HCT116 (cell line): ENCODE data around the gene NUDT22.

ENCODE experiments used
- CEBPB ChIP-seq: IDR thresholded peaks from 2 replicates; pipeline ENCODE4 v1.6.1; 2012; ENCODE audit warnings: low read depth
- EGR1 ChIP-seq: IDR thresholded peaks from 2 replicates; pipeline ENCODE4 v1.6.1; 2012; ENCODE audit warnings: low read depth
- EZH2 ChIP-seq: fragments of 200-600 bp; sonication (generic); IDR thresholded peaks from 2 replicates; pipeline ENCODE4 v1.6.1; 2017; ENCODE audit warnings: antibody characterized with exemption, mixed run types
- EZH2phosphoT487 ChIP-seq: fragments of 200-600 bp; IDR thresholded peaks from 2 replicates; pipeline ENCODE4 v1.6.1; 2018; ENCODE audit warnings: antibody characterized with exemption, borderline replicate concordance
- FOSL1 ChIP-seq: IDR thresholded peaks from 2 replicates; pipeline ENCODE4 v1.6.1; 2012; ENCODE audit warnings: low read depth
- POLR2A ChIP-seq: IDR thresholded peaks from 2 replicates; pipeline ENCODE4 v1.7.0; 2011; ENCODE audit warnings: borderline replicate concordance; ENCODE audit not compliant: insufficient read depth, insufficient read length; ENCODE audit errors: extremely low read depth
- POLR2AphosphoS5 ChIP-seq: IDR thresholded peaks from 2 replicates; pipeline ENCODE4 v1.6.1; 2011; ENCODE audit warnings: mild to moderate bottlenecking, low read depth, low read length, moderate library complexity
- SRF ChIP-seq: IDR thresholded peaks from 2 replicates; pipeline ENCODE4 v1.6.1; 2012; ENCODE audit warnings: low read depth
- TF ChIP-seq, protein P1 (sequence below), 3 experiments: fragments of 200-600 bp in 1 of 3; sonication (generic) in 1 of 3; IDR thresholded peaks in 2 of 3; conservative IDR thresholded peaks in 1 of 3; 2 replicates each; pipeline ENCODE4 v1.5.1; 2012 to 2017; ENCODE audit warnings: low read depth in 2 of 3, low read length in 2 of 3, antibody characterized with exemption in 1 of 3, borderline replicate concordance in 1 of 3, control low read depth in 1 of 3, mild to moderate bottlenecking in 1 of 3, mixed read lengths in 1 of 3, mixed run types in 1 of 3, moderate library complexity in 1 of 3; ENCODE audit not compliant: insufficient read depth in 1 of 3
- TF ChIP-seq, protein P2 (sequence below): IDR thresholded peaks from 2 replicates; pipeline ENCODE4 v1.6.1; 2012; ENCODE audit warnings: low read depth

DNA sequence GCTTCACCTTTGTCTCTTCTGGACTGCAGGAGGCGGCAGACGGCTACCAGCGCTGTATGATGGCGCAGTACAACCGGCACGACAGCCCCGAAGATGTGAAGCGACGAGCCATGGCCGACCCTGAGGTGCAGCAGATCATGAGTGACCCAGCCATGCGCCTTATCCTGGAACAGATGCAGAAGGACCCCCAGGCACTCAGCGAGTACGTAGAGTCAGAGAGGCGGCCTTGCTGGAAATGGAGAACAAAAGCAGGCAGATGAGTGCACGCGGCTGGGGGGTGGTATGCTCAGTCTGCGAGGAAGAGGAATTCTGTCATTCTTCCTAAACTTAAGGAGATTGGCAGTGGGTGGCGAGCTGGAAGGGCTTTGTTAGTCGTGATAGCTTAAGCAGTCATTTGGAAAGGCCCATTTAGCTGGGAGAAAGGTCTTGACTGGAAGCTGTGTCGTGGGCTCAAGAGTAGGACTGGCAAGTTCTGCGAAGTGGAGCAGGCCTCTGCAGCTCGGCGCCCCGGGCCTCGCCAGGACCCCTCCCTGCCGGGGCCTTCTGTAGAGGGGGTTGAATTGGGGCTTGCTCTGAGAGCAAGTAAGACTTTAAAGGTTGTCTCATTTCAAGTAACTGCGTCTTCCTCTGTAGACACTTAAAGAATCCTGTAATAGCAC lies 22.5 kb upstream of the NUDT22 start:
- TF ChIP-seq, protein P1, sequence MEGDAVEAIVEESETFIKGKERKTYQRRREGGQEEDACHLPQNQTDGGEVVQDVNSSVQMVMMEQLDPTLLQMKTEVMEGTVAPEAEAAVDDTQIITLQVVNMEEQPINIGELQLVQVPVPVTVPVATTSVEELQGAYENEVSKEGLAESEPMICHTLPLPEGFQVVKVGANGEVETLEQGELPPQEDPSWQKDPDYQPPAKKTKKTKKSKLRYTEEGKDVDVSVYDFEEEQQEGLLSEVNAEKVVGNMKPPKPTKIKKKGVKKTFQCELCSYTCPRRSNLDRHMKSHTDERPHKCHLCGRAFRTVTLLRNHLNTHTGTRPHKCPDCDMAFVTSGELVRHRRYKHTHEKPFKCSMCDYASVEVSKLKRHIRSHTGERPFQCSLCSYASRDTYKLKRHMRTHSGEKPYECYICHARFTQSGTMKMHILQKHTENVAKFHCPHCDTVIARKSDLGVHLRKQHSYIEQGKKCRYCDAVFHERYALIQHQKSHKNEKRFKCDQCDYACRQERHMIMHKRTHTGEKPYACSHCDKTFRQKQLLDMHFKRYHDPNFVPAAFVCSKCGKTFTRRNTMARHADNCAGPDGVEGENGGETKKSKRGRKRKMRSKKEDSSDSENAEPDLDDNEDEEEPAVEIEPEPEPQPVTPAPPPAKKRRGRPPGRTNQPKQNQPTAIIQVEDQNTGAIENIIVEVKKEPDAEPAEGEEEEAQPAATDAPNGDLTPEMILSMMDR (IDR thresholded peaks at IDR 0.05 in 2 of 3, conservative IDR thresholded peaks at IDR 0.05 in 1 of 3; ENCODE audit: borderline replicate concordance in 1 of 3, insufficient read depth in 1 of 3, low read depth in 2 of 3, low read length in 2 of 3) = no peak
- TF ChIP-seq POLR2A = no peak
- TF ChIP-seq EZH2phosphoT487 = no peak
- no peak for TF ChIP-seq EZH2
- no peak for TF ChIP-seq SRF
- TF ChIP-seq, protein P2, sequence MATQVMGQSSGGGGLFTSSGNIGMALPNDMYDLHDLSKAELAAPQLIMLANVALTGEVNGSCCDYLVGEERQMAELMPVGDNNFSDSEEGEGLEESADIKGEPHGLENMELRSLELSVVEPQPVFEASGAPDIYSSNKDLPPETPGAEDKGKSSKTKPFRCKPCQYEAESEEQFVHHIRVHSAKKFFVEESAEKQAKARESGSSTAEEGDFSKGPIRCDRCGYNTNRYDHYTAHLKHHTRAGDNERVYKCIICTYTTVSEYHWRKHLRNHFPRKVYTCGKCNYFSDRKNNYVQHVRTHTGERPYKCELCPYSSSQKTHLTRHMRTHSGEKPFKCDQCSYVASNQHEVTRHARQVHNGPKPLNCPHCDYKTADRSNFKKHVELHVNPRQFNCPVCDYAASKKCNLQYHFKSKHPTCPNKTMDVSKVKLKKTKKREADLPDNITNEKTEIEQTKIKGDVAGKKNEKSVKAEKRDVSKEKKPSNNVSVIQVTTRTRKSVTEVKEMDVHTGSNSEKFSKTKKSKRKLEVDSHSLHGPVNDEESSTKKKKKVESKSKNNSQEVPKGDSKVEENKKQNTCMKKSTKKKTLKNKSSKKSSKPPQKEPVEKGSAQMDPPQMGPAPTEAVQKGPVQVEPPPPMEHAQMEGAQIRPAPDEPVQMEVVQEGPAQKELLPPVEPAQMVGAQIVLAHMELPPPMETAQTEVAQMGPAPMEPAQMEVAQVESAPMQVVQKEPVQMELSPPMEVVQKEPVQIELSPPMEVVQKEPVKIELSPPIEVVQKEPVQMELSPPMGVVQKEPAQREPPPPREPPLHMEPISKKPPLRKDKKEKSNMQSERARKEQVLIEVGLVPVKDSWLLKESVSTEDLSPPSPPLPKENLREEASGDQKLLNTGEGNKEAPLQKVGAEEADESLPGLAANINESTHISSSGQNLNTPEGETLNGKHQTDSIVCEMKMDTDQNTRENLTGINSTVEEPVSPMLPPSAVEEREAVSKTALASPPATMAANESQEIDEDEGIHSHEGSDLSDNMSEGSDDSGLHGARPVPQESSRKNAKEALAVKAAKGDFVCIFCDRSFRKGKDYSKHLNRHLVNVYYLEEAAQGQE = no peak
- no peak for TF ChIP-seq POLR2AphosphoS5
- no peak for TF ChIP-seq EGR1
- TF ChIP-seq CEBPB = no peak
- no peak for TF ChIP-seq FOSL1
